Right ventricle myocardium superior (tissue), 1 donor: ENCODE data around the gene STAC3. TPM values are rescaled to one million over a fixed set of nuclear protein-coding genes. Genes with fewer than 3 reads are reported as not detected.

Experiments
- ATAC-seq: fragments of 200-7000 bp; cut with Tn5 transposase; one replicate; pipeline ENCODE4 v1.9.1; 2020; ENCODE audit warnings: mild to moderate bottlenecking; ENCODE audit not compliant: poor library complexity
- DNase-seq: peaks from one replicate; pipeline ENCODE4 v3.0.0-alpha.2; 2020
- intact Hi-C: fragments of 100-400 bp; cut with DNase I; formaldehyde crosslinking; loops from one replicate; pipeline ENCODE4 v1.11.2; 2022
- total RNA-seq: library from RNA; stranded (reverse); fragmentation: NEBNext Ultra II Directional; extraction: Animal tissue kit (Norgen Biotek cat#: 25700); gene quantifications from one replicate; pipeline ENCODE4 v1.2.1, GENCODE V29; 2021
- donor health status: DM: no; HTN: yes; CAD: no; lungs with severe emphysema.

STAC3 gene
- total RNA-seq, 1 donor from 2014 or later, result 1.2 TPM

DNA sequence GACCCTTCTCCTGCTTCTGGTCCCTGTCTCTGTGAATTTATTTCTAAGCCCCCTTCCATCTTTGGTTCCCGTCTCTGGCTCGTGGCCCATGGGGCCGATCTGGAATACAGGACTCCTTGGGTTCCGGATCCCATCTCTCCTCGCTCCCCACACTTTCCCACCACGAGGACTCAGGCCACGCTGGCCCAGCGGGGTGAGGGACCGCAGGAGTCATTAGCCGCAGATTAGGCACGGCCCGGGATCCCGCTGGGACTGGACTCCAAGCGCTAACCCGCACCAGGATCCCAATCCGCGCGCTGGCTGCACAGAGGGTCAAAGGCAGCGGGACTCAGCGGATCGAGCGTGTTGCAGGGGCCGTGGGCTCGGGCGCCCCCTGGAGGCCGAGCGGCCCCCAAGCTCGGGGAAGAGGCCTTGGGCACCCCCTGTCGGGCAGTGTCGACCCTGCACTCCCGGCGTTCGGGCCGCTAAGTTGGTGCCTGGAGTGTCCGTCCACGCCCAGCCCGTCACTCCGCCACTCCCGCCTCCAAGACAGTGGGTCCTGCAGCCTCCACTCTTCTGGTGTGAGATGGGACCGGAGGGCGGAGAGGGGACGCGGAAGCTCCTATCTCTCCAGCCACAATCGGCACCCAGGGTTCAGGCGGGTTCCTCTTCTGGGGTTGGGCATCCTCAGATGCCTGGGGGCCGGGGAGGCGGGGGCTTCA lies 12.0 kb downstream of the STAC3 start:
- ATAC-seq, result peak; percentile 80
- peak; percentile 94 for DNase-seq
- intact Hi-C loops, result no loop called here

DNA sequence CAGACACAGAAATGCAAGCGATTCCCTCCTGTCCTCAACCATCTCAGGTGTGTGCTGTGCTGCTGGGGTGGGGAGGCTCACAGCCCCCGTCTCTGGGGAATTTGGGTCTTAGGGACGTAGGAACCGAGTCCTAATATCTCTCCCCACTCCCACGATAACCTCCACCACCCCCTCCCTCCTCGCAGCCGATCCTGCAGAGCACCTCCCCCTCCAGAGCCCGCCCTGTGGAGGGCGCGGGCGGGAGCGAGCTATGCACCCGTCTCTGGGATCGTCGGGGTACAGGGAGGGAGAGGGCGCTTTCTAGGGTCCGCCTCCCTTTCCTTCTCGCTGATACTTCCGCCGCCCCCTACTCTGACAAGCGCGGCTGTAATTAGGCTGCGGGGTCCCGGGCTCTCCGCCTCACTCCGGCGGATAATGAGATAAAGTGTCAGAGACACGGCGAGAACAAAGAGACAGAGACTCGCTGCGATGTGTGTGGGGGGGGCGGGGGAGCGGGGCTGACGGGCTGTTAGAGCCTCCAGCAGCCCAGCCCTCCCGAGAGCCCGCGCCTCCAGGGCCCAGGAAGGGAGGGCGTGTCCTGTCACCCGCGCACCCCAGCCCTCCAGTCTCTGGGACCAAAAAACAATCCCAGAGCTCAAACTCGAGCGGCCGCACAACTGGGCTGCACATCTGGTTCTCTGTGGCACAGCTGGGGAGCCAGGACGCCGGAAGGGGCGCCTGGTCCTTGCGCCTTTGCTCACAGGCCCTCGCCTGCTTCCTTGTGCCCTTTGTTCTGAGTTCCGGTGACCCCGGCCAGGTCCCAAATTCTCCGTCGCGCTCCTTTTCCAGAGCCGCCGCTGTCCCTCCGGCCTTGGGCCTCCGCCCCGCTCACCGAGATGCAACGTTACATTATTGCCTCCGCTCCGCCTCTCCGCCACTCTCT lies 12.8 kb downstream of the STAC3 start:
- DNase-seq (peak; percentile 52), ATAC-seq (no peak)
- intact Hi-C loops, result no loop called here

DNA sequence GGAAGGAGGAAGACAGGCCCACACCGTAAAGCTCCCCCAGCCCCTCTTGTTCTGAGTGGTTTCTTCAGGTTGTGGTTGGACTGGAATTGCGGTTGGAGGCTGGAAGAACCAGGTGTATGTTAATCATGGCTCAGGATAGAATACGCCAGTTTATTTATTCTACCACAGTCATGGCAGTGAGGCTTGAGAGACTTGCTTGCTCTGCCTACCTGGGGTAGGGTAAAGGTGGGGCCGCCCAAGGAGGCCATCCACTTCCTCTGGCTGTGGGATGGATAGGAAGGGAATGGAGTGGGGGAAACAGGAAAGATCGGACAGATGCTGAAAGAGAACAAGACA lies 13.4 kb downstream of the STAC3 start:
- no peak for ATAC-seq
- peak; percentile 26 for DNase-seq
- intact Hi-C loops, result no loop called here

DNA sequence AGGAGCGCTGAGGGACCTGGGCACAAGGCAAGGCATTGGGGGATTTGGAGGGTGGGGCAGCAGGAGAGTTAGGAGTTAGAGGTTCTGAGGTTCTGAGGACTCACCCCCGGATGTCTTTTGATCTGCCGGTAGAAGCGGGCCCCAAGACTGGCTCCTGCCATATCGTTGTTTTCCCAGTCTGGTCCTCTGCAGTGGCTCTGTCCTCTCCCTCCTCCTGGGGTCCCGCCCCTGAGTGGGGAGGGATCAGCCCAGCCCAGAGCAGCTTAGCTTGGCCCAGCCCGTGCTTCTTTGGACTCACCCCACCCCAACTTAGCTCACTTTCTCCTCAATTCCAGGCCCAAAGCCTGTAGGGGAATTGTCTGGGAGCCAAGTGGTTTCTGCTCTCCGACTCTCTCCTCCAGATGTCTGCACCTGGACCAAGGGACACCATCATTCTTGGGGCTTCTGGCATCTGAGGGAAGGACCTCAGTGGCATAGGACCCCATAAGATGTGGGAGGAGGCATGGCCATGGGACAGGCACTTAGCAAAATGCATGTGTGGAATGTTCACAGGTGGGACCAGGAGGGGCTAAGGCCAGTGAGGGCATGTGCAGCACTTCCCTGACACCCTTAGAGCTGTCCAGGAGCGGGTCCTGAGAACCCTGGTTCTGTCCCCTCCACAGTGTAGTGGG lies 13.9 kb downstream of the STAC3 start:
- ATAC-seq (peak; percentile 11), DNase-seq (peak; percentile 77)
- intact Hi-C loops, result no loop called here

DNA sequence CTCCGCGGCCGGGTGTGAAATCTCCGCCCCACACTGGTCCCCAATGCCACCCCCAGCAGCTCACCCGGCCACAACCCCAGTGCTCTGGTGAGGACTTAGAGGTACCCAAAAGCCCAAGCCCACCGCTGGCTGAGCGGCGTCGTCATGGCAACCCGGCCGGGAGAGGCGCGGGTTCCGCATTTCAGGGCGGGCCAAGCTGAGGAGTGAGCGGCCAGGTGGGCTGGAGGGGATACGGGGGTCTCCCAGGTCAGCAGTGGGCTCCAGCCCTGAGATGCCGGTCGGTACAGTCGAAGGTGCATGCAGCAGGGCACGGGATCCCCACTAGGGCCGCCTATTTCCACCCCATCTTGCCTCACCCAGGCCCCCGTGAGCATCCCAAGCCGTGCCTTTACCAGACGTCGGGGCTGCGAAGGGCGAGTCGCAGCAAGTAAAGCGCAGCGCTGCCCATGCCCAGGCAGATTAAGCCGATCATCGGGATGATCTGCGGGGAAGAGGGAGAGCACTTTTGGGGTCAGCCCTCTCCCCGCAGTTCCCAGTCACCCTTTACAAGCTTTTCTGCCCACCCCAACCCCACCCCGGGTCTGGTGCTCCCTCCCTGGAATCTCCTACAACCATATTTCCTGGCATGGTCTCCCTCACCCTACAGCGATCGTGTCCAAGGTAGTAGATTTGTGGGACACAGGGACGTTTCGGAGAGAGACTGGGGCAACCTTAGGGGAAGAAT lies 14.6 kb downstream of the STAC3 start:
- DNase-seq (peak; percentile 55), ATAC-seq (no peak)
- intact Hi-C loops, result no loop called here

DNA sequence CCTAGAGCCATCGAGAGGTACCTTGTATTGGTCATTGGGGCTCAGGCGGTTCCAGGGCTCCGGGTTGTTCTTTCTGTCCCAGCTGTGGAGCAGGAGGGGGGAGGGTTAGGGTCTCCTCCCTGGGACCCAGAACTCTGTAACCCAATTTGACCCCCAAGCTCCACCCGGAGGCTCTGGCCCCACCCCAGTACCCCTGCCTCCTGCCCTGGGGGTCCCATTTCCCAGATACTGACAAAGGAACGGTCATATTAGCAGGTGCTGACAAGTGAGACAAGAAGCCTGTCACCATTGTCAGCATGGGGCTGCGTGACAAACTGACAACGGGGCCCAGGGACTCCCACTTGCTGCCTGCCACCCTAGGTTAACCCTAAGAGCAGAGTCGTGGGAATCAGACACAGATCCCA lies 15.3 kb downstream of the STAC3 start:
- intact Hi-C loops, result no loop called here
- DNase-seq (no peak), ATAC-seq (no peak)

DNA sequence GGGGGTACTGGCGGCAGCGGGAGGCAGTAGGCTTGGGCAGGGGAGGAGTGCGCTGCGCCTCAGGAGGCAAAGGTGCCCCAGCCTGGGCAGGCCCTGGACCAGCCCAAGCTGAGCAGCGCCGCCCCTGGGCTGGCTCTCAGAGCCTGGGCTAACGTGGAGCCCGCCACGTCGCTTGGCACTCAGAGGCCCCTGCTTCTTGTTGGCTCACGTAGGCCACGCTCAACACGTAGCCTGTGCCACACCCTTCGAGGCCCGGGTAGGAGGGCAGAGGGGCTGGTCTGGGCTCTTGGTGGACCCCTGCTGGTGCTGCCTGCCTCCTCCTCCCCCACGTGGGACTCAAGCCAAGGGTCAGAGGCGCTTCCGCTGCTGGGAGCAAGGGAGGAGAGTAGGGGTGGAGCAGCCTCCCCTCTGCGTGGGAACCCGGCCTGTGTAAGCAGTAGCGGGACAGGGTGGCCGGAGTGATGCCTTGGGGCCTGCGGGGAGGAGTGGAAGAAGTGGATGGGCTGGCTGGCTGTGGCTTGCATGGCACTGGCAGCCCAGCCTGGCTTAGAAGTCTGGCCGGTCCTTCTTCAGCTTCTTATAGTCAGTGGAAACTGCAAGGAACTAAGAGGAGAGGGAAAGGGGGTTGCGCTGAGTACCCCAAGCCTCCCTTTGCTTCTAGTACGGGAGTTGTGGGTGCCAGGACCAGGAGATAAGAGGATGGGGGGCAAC lies 15.8 kb downstream of the STAC3 start:
- intact Hi-C loops, result no loop called here

DNA sequence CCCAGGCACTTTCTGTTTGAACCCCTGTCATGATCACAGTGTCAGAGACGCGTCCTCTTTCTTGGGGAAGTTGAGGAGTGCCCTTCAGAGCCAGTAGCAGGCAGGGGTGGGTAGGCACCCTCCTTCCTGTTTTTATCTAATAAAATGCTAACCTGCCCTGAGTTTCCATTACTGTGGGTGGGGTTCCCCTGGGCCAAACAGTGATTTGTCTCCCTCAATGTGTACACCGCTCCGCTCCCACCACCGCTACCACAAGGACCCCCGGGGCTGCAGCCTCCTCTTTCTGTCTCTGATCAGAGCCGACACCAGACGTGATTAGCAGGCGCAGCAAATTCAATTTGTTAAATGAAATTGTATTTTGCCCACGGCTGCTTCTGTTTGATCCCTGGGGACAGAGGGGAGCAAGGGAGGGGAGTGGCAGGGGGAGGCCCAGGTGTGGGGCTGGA lies 16.4 kb downstream of the STAC3 start:
- intact Hi-C loops, result no loop called here
- no peak for DNase-seq
- no peak for ATAC-seq

More for the DNA sequence above, 15.8 kb downstream of the STAC3 start:
- peak; percentile 13 for ATAC-seq
- peak; percentile 81 for DNase-seq

DNA sequence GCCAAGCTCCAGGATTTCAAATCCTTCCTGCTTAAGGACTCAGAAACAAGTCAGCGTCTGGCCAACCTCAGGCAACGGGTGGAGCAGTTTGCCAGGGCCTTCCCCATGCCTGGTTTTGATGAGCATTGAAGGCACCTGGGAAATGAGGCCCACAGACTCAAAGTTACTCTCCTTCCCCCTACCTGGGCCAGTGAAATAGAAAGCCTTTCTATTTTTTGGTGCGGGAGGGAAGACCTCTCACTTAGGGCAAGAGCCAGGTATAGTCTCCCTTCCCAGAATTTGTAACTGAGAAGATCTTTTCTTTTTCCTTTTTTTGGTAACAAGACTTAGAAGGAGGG lies 16.8 kb downstream of the STAC3 start:
- intact Hi-C loops, result no loop called here
- DNase-seq, result no peak

DNA sequence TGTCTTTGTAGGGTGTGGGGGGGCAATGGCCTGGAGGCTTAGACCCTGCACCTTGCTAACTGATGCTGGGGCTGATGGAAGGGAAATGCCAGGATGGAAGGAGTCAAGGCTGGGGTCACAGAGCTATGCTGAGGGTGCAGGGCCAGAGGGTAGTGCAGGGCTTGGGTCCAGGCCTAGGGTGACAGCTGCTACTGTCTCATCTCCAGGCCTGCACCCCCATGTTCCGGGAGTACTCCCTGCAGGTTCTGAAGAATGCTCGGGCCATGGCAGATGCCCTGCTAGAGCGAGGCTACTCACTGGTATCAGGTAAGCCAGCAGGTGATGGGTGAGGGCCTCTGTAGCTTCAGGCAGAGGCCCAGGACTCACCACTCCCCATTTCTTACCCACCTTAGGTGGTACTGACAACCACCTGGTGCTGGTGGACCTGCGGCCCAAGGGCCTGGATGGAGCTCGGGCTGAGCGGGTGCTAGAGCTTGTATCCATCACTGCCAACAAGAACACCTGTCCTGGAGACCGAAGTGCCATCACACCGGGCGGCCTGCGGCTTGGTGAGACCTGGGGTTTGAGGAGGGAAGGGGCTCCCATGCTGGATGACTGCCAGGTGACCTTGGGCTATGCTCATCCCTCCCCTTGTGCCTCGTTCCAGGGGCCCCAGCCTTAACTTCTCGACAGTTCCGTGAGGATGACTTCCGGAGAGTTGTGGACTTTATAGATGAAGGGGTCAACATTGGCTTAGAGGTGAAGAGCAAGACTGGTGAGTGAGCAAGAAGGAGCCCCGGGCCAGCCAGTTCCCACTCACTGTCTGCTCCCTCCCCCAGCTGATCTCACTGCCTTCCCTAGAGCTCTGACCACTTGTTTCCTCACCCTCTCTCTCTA lies 17.4 kb downstream of the STAC3 start:
- intact Hi-C loops, result no loop called here
- no peak for ATAC-seq
- peak; percentile 42 for DNase-seq

More for the DNA sequence above, 16.8 kb downstream of the STAC3 start:
- ATAC-seq, result no peak

DNA sequence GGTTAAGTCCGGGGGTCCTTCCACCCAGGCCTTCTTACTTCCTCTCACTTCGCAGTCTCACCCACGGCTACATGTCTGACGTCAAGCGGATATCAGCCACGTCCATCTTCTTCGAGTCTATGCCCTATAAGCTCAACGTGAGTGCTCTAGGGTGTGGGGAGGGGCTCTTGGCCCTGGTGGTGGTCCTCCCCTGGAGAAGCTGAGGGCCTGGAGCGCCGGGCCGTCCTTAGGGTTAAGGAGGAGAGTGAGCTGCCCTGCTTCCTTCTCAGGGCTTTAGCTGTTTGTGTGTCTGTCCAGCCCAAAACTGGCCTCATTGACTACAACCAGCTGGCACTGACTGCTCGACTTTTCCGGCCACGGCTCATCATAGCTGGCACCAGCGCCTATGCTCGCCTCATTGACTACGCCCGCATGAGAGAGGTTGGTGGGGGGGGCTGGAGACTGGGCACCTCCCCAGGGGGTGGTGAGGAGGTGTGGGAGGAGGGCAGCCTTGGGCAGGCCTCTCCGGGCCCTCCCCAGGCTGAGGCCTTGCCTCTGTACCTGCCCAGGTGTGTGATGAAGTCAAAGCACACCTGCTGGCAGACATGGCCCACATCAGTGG lies 18.7 kb downstream of the STAC3 start:
- peak; percentile 38 for DNase-seq
- ATAC-seq, result no peak
- intact Hi-C loops, result no loop called here

DNA sequence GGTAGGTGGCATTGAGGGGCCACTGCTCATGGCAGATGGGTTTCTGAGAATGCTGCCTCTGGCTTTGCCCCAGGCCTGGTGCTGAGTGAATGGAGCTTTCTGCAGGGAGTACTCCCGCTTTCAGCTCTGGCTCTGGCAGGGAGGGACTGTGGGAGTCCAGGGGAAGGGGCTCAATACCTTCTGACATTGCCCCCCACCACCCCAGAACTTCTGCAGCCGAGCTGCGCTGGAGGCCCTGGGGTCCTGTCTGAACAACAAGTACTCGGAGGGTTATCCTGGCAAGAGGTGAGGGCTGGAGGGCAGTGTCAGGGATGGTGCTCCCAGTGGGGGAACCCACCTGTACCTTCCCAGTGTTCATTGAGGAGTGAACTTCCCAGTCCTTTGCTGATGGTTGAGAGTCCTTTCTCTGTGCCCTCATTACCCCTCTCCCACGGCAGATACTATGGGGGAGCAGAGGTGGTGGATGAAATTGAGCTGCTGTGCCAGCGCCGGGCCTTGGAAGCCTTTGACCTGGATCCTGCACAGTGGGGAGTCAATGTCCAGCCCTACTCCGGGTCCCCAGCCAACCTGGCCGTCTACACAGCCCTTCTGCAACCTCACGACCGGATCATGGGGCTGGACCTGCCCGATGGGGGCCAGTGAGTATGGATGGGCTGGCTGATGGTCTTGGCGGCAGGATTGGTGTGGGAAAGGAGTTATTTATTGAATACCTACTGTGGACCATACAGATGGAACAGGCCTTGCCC lies 19.5 kb downstream of the STAC3 start:
- ATAC-seq (no peak), DNase-seq (no peak)
- intact Hi-C loops, result no loop called here

DNA sequence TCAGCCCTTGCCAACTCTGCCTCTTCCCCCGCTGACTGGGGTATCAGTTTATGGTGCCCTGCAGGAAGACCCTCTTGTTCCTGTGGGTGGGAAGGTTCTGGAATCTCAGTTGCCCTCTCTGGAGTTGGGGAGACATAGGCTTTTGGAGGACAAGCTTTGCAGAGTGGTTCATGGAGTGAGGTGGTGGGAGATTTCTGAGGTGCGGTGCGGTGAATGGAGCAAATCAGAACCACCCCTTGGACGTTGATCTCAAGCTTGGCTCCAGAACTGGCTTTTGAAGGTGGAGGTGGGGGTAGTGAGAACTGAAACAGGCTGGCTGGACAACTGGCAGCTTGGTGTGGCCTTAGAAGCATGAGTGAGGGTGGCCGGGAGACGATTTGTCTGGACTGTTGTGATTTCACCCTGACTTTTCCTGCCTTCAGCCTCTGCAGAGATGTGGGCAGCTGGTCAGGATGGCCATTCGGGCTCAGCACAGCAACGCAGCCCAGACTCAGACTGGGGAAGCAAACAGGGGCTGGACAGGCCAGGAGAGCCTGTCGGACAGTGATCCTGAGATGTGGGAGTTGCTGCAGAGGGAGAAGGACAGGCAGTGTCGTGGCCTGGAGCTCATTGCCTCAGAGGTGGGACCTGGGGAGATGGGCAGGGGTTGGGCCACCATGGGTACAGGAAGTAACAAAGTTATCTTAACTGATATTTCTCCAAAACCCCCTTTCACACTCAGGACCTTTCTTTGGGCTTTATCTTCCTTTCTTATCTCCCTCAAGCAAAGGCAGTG lies 20.4 kb downstream of the STAC3 start:
- ATAC-seq, result no peak
- DNase-seq, result no peak
- intact Hi-C loops, result no loop called here

DNA sequence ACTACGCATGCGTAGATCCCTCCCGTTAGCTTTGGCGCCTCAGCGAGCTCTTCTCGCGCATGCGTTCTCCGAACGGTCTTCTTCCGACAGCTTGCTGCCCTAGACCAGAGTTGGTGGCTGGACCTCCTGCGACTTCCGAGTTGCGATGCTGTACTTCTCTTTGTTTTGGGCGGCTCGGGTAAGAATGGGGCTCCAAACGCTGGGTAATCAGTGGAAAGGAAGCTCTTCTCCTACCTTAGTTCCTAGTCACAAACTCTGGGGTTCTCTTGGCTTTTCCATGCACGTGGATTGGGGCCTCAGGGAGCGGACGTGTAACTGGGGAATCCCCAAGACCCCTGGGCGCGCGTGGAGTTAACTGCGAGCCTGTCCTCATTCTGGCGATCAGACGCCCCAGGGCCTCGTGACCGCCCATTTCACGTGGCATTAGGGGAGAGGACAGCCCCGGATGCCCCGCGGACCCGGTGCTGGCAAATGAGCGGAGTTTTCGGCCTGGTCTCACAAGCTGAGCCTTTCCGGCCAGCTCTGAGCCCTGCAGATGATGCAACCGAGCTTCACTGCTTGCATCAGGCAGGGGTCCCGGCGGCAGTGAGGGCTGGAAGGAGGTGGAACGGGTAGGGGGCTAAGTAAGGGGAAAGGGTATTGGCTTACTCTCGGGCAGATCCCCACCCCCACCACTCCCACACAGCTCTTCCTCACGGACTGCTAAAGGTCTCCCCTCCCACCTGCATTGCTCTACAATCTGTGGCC lies 21.2 kb downstream of the STAC3 start, which contains the start of gene SHMT2:
Gene SHMT2 (plus strand): TSS at position 78 of the 747 bp plus-strand sequence. CDS start 68 bp downstream, at position 146.
- ATAC-seq (peak; percentile 87), DNase-seq (peak; percentile 95)
- intact Hi-C loops, result no loop called here

DNA sequence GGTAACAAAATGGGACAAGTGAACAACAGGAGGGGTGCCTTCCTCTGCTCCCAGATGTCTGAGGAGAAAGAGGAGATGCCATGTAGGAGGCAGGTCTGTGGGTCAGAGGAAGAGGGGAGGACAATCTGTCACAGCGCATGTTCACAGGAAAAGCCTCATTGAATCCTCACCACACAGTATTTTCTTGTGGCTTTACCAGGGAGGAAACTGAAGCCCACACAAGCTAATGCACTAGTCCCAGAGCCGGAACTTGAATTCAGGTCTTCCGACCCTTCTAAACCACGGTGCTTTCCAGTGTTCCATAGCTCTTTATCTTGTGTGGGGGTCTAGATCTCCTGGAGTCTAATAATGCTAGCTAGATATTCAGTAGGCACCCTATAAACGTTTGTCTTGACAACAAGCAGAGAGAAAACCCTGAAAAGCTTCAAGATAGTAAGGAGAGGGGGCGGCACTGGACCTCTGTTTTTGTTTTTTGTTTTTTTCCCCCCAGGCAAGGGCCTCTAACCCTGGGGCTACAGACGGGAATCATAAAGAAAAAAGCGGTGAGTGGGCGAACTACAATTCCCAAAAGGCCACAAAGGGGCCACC lies 21.8 kb downstream of the STAC3 start:
- ATAC-seq (no peak), DNase-seq (no peak)

More for the DNA sequence above, 21.8 kb downstream of the STAC3 start:
- intact Hi-C loops, result no loop called here
